Upper lobe of left lung (tissue), 6 donors: Measurements from ENCODE around the gene XIST. TPM values are rescaled to one million over a fixed set of nuclear protein-coding genes. Genes with fewer than 3 reads are reported as not detected.
A peak's percentile ranks its signal among the peaks of the same experiment; 100 is the strongest.

Source experiments
- ATAC-seq, 2 donors: fragments of 200-7000 bp; cut with Tn5 transposase; one replicate each; pipeline ENCODE4 v1.9.1; 2022; ENCODE audit warnings: mild to moderate bottlenecking in 2 of 2, moderate library complexity in 2 of 2; ENCODE audit not compliant: low FRiP score in 2 of 2
- DNase-seq, 2 donors: peaks; one replicate each; pipeline ENCODE4 v3.0.0-alpha.2; 2019 to 2020
- H3K27ac ChIP-seq, 4 donors: fragments of 200-600 bp; sonication (generic); one replicate each; pipeline ENCODE4 v1.5.1; 2016 to 2019
- H3K27me3 ChIP-seq, 4 donors: fragments of 200-600 bp; sonication (generic); one replicate each; pipeline ENCODE4 v1.5.1; 2017 to 2019
- H3K36me3 ChIP-seq, 4 donors: fragments of 200-600 bp; sonication (generic); one replicate each; pipeline ENCODE4 v1.5.1; 2016 to 2019
- H3K4me1 ChIP-seq, 4 donors: fragments of 200-600 bp; sonication (generic); one replicate each; pipeline ENCODE4 v1.5.1; 2018 to 2019
- H3K4me3 ChIP-seq, 4 donors: fragments of 200-600 bp; sonication (generic); one replicate each; pipeline ENCODE4 v1.5.1; 2017 to 2019; ENCODE audit warnings: mild to moderate bottlenecking in 2 of 4, moderate library complexity in 1 of 4
- H3K9me3 ChIP-seq, 4 donors: fragments of 200-600 bp; sonication (generic); one replicate each; pipeline ENCODE4 v1.5.1; 2018 to 2019
- CTCF ChIP-seq, 6 experiments: fragments of 450-650 bp in 4 of 6; fragments of 200-600 bp in 2 of 6; sonication (generic) in 2 of 6; IDR thresholded peaks; one replicate each; pipeline ENCODE4 v1.5.1; 2016 to 2019; ENCODE audit warnings: antibody characterized with exemption in 6 of 6
- EP300 ChIP-seq, 4 donors: sonication (generic); formaldehyde crosslinking; IDR thresholded peaks; one replicate each; pipeline ENCODE4 v1.5.1; 2017; ENCODE audit warnings: antibody characterized with exemption in 4 of 4, control low read depth in 2 of 4
- POLR2A ChIP-seq, 4 donors: fragments of 450-650 bp; IDR thresholded peaks; one replicate each; pipeline ENCODE4 v1.5.1; 2016 to 2017; ENCODE audit warnings: antibody characterized with exemption in 4 of 4, mild to moderate bottlenecking in 2 of 4
- POLR2AphosphoS5 ChIP-seq, 2 donors: sonication (generic); formaldehyde crosslinking; IDR thresholded peaks; one replicate each; pipeline ENCODE4 v1.5.1; 2017; ENCODE audit warnings: antibody characterized with exemption in 2 of 2
- WGBS, 2 donors: methylation state at CpG; one replicate each; pipeline ENCODE4 v1.1.5; 2017 to 2018; 5-methylcytosine and 5-hydroxymethylcytosine counted together
- total RNA-seq, 6 donors: library from RNA; depleted of rRNA in 4 of 6; stranded (reverse); fragments of >200 nt in 4 of 6; gene quantifications; one replicate each; pipeline versions ENCODE4 v1.1.0 to v1.2.1, GENCODE V29; 2016 to 2021
- donor health status: DM: no; HTN: no; CAD: no; lungs with moderate emphysema.
- donor health status: DM: no; HTN: yes; CAD: no; lungs with severe emphysema.

The XIST gene
- total RNA-seq, 6 donors from 2014 or later, result under 0.01 to 402 (median 93.3) TPM

GRCh38 chrX:73867144-73867543 lies 14.6 kb upstream of the XIST start:
- no peak for ATAC-seq
- WGBS, 2 donors, result 87 to 93% methylated on average over 6 of the region's 6 CpGs
- Histone ChIP-seq H3K27me3 (no peaks in the 10 kb centered on the region), H3K9me3 (no peaks in the 10 kb centered on the region), H3K4me3 (no peak overlapping the region), H3K27ac (no peak overlapping the region), H3K4me1 (no peaks in the 10 kb centered on the region), H3K36me3 (no peaks in the 10 kb centered on the region)
- DNase-seq, result no peak
- no peak for TF ChIP-seq EP300 (IDR thresholded peaks at IDR 0.05)
- no peak for TF ChIP-seq POLR2AphosphoS5 (IDR thresholded peaks at IDR 0.05)
- no peak for TF ChIP-seq POLR2A (IDR thresholded peaks at IDR 0.05)
- TF ChIP-seq CTCF (IDR thresholded peaks at IDR 0.05), result no peak

- Histone ChIP-seq H3K4me1 (no peaks in the 10 kb centered on the region), H3K27ac (no peak overlapping the region), H3K36me3 (no peaks in the 10 kb centered on the region), H3K9me3 (no peaks in the 10 kb centered on the region), H3K27me3 (no peaks in the 10 kb centered on the region), H3K4me3 (no peak overlapping the region)
- ATAC-seq, result peak in 1 of 2 donors; percentile 52
- no peak for DNase-seq
- WGBS, 2 donors, result 88% methylated on average over 3 of the region's 3 CpGs; no CpG with 5 or more reads in 1 of the 2 donors
- no peak for TF ChIP-seq EP300 (IDR thresholded peaks at IDR 0.05)
- TF ChIP-seq POLR2AphosphoS5 (IDR thresholded peaks at IDR 0.05), result no peak
- TF ChIP-seq CTCF (IDR thresholded peaks at IDR 0.05), result no peak
- no peak for TF ChIP-seq POLR2A (IDR thresholded peaks at IDR 0.05)
These were observed 11.3 kb upstream of the XIST start for GRCh38 chrX:73863852-73864251.

GRCh38 chrX:73863268-73863667 lies 10.8 kb upstream of the XIST start:
- no peaks in the 10 kb centered on the region for H3K36me3 ChIP-seq
- DNase-seq (no peak), ATAC-seq (peak in 1 of 2 donors; percentile 54)
- no peaks in the 10 kb centered on the region for H3K27me3 ChIP-seq
- TF ChIP-seq CTCF (IDR thresholded peaks at IDR 0.05) (no peak), POLR2A (IDR thresholded peaks at IDR 0.05) (no peak), EP300 (IDR thresholded peaks at IDR 0.05) (no peak), POLR2AphosphoS5 (IDR thresholded peaks at IDR 0.05) (no peak)
- H3K4me3 ChIP-seq, result no peak overlapping the region
- no peaks in the 10 kb centered on the region for H3K9me3 ChIP-seq
- H3K4me1 ChIP-seq, result no peaks in the 10 kb centered on the region
- no peak overlapping the region for H3K27ac ChIP-seq

- WGBS, 2 donors, result 82 to 91% methylated on average over 1 of the region's 1 CpG
- TF ChIP-seq POLR2A (IDR thresholded peaks at IDR 0.05) (no peak), EP300 (IDR thresholded peaks at IDR 0.05) (no peak), CTCF (IDR thresholded peaks at IDR 0.05) (no peak), POLR2AphosphoS5 (IDR thresholded peaks at IDR 0.05) (no peak)
- Histone ChIP-seq H3K4me3 (no peak overlapping the region), H3K36me3 (no peaks in the 10 kb centered on the region), H3K9me3 (no peaks in the 10 kb centered on the region), H3K4me1 (no peaks in the 10 kb centered on the region), H3K27me3 (no peaks in the 10 kb centered on the region), H3K27ac (no peak overlapping the region)
- DNase-seq (no peak), ATAC-seq (no peak)
These were observed 7.1 kb upstream of the XIST start for GRCh38 chrX:73859622-73860021.

- Histone ChIP-seq H3K4me1 (no peaks in the 10 kb centered on the region), H3K27ac (no peak overlapping the region), H3K27me3 (no peaks in the 10 kb centered on the region), H3K36me3 (no peaks in the 10 kb centered on the region), H3K4me3 (no peak overlapping the region), H3K9me3 (no peaks in the 10 kb centered on the region)
- ATAC-seq (peak in 1 of 2 donors; percentile 74), DNase-seq (peak in 1 of 2 donors; percentile 67)
- 0% methylated on average over 2 of the region's 2 CpGs for WGBS, 2 donors
- TF ChIP-seq CTCF (IDR thresholded peaks at IDR 0.05) (peak; percentile 41 to 82 (median 65)), POLR2AphosphoS5 (IDR thresholded peaks at IDR 0.05) (no peak), EP300 (IDR thresholded peaks at IDR 0.05) (no peak)
These were observed 3.0 kb upstream of the XIST start for GRCh38 chrX:73855546-73855945.
